BLaER1 treated with 17β-estradiol and CSF1 and Interleukin-3, amounts not matched to agents 10 nM and 100 nM (cell line): Measurements from ENCODE around the gene NTN4.
"Not testable (repeated sequence)": the region's sequence is repeated elsewhere in the genome, so short reads cannot be mapped to it uniquely, and the experiment has no call there.

ENCODE experiments used
- H3K27ac ChIP-seq, 11 experiments: shearing (Covaris generic); formaldehyde crosslinking; 2 replicates each; pipeline ENCODE4 v1.8.1; 2022
- H3K27me3 ChIP-seq, 11 experiments: shearing (Covaris generic); formaldehyde crosslinking; 2 replicates each; pipeline ENCODE4 v1.8.1; 2022
- H3K36me3 ChIP-seq, 11 experiments: shearing (Covaris generic); formaldehyde crosslinking; 2 replicates each; pipeline ENCODE4 v1.8.1; 2022
- H3K4me1 ChIP-seq, 10 experiments: shearing (Covaris generic); formaldehyde crosslinking; 2 replicates each; pipeline ENCODE4 v1.8.1; 2022
- H3K4me2 ChIP-seq, 11 experiments: shearing (Covaris generic); formaldehyde crosslinking; 2 replicates each; pipeline ENCODE4 v1.8.1; 2022
- H3K4me3 ChIP-seq, 10 experiments: shearing (Covaris generic); formaldehyde crosslinking; 2 replicates each; pipeline ENCODE4 v1.8.1; 2022
- H3K9ac ChIP-seq, 11 experiments: shearing (Covaris generic); formaldehyde crosslinking; 2 replicates each; pipeline ENCODE4 v1.8.1; 2022
- H3K9me3 ChIP-seq, 11 experiments: shearing (Covaris generic); formaldehyde crosslinking; replicated peaks in 1 of 11; 2 replicates each; pipeline ENCODE4 v1.8.1; 2022
- H4K20me1 ChIP-seq, 11 experiments: shearing (Covaris generic); formaldehyde crosslinking; 2 replicates each; pipeline ENCODE4 v1.8.1; 2022
- Cebpa-rat ChIP-seq, 11 experiments: shearing (Covaris generic); IDR thresholded peaks; 2 replicates each; pipeline ENCODE4 v1.8.1; 2022

Gene NTN4

DNA sequence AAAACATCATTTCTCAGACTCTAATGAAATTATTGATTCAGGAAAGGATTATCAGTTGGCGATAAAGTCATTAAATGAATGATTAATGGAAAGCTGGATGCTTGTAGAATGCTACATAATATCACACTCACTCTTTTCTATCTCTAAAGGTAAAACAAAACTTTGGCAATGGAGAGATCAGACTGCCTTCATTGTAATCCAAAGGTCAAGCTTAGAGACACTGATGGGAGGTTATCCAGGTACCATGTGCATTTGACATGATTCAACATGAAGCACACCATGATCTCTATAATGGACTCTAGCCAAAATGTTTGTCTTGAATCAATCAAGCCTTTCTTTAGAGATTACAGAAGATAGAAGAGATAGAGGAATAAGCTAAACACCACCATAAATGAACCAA is 129.2 kb downstream of the NTN4 start:
- Histone ChIP-seq H3K9me3 (no peaks in the 10 kb centered on the region), H4K20me1 (no peaks in the 10 kb centered on the region), H3K36me3 (no peaks in the 10 kb centered on the region), H3K4me3 (no peak overlapping the region), H3K27ac (no peak overlapping the region), H3K9ac (no peak overlapping the region), H3K27me3 (no peaks in the 10 kb centered on the region), H3K4me2 (no peak overlapping the region), H3K4me1 (no peaks in the 10 kb centered on the region)
- TF ChIP-seq Cebpa-rat (IDR thresholded peaks at IDR 0.05), result no peak

DNA sequence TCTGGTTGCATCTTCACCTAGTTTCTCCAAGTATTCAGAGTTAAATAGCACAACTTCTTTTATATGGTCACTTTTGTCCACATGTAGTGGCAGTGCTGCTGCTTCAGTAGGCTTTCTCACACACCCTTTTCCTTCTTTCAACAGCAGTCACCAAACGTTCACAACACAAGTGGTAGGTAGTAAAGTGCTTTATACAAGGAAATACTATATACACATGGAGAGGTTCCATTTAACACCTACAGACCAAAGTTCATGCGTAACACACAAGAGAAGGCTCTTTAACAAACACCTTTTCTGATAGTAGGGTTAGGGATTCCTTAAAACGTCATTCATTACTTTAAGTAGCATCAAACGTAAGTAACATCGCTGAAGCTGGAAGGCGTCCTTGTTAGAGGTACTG is 132.2 kb downstream of the NTN4 start:
- no peak overlapping the region for H3K9ac ChIP-seq
- no peaks in the 10 kb centered on the region for H3K36me3 ChIP-seq
- no peak overlapping the region for H3K27ac ChIP-seq
- no peaks in the 10 kb centered on the region for H3K4me1 ChIP-seq
- TF ChIP-seq Cebpa-rat (IDR thresholded peaks at IDR 0.05), result no peak
- H3K9me3 ChIP-seq, result no peaks in the 10 kb centered on the region
- no peak overlapping the region for H3K4me2 ChIP-seq
- no peak overlapping the region for H3K4me3 ChIP-seq
- H4K20me1 ChIP-seq, result no peaks in the 10 kb centered on the region
- H3K27me3 ChIP-seq, result no peaks in the 10 kb centered on the region

DNA sequence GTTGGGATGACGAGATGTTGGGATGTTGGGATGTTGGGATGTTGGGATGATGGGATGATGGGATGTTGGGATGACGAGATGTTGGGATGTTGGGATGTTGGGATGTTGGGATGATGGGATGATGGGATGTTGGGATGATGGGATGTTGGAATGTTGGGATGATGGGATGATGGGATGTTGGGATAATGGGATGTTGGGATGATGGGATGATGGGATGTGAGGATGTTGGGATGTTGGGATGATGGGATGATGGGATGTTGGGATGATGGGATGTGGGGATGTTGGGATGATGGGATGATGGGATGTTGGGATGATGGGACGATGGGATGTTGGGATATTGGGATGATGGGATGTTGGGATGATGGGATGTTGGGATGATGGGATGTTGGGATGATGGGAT is 135.9 kb downstream of the NTN4 start:
- H3K36me3 ChIP-seq, H3K4me3 ChIP-seq, H3K4me1 ChIP-seq, H3K27me3 ChIP-seq, H3K4me2 ChIP-seq, H3K9me3 ChIP-seq, H4K20me1 ChIP-seq, H3K27ac ChIP-seq, H3K9ac ChIP-seq: not testable (repeated sequence)

DNA sequence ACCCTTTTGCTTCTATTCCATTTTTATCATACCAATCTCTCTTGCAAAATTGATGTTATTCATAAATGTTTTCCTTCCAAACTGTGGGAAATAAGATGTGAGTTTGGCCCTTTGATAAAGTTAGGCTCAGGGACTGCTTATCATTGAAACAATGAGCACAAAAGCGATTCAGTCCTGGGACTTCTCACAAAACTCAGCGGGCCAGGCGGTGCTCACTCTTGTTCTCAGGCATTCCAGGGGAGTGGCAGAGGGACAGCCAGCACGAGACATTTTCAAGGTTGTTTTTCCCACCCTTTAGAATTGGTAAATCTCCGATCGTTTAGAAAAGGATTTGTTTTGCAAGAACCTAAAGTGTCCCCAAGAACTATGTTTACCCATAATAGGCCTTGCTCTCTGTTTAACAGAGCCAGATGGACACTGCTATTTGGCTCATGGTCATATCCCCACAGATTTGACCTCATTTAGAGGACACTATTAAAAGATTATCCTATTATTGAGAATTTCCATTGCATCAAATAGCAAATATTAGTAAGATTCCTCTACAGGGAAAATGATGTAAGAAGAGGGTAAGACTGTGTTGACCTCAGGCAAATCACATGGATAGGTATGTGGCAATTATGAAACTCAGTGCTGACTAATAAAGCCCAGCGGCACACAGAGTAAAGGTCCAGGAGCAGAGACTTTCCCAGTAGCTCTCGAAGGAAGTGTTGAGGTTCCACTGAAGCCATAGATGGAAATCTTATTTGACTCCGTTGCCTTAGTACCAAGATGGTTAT is 136.6 kb downstream of the NTN4 start:
- H3K36me3 ChIP-seq, result no peaks in the 10 kb centered on the region
- H4K20me1 ChIP-seq, result no peaks in the 10 kb centered on the region
- no peak for TF ChIP-seq Cebpa-rat (IDR thresholded peaks at IDR 0.05)
- no peak overlapping the region for H3K4me3 ChIP-seq
- no peak overlapping the region for H3K4me2 ChIP-seq
- no peak overlapping the region for H3K27ac ChIP-seq
- peaks cover 0 to 5% (median 0%) of the 10 kb centered on the region in 10 experiments; a peak in 1 of 20 replicates for H3K4me1 ChIP-seq
- no peak overlapping the region for H3K9ac ChIP-seq
- no peaks in the 10 kb centered on the region for H3K27me3 ChIP-seq
- H3K9me3 ChIP-seq, result no peaks in the 10 kb centered on the region

DNA sequence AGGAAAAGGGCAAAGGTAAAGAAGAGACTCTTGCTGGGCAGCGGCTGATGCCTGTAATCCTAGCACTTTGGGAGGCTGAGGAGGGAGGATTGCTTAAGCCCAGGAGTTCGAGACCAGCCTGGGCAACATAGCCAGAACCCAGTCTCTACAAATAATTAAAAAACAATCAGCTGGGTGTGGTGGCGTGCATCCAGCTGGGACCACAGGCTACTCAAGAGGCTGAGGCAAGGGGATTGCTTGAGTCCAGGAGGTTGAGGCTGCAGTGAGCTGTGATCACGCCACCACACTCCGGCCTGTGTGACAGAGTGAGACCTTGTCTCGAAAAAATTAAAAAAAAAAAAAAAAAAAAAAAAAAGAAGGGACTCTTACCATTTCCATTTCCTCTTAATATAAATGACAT is 138.9 kb downstream of the NTN4 start:
- Histone ChIP-seq H3K36me3 (no peaks in the 10 kb centered on the region), H3K27me3 (no peaks in the 10 kb centered on the region), H3K4me3 (no peak overlapping the region), H3K4me1 (peaks cover 0 to 5% (median 0%) of the 10 kb centered on the region in 10 experiments; a peak in 1 of 20 replicates), H4K20me1 (no peaks in the 10 kb centered on the region), H3K27ac (no peak overlapping the region), H3K4me2 (no peak overlapping the region; a peak in 2 of 22 replicates), H3K9ac (no peak overlapping the region), H3K9me3 (no peaks in the 10 kb centered on the region)
- no peak for TF ChIP-seq Cebpa-rat (IDR thresholded peaks at IDR 0.05)

DNA sequence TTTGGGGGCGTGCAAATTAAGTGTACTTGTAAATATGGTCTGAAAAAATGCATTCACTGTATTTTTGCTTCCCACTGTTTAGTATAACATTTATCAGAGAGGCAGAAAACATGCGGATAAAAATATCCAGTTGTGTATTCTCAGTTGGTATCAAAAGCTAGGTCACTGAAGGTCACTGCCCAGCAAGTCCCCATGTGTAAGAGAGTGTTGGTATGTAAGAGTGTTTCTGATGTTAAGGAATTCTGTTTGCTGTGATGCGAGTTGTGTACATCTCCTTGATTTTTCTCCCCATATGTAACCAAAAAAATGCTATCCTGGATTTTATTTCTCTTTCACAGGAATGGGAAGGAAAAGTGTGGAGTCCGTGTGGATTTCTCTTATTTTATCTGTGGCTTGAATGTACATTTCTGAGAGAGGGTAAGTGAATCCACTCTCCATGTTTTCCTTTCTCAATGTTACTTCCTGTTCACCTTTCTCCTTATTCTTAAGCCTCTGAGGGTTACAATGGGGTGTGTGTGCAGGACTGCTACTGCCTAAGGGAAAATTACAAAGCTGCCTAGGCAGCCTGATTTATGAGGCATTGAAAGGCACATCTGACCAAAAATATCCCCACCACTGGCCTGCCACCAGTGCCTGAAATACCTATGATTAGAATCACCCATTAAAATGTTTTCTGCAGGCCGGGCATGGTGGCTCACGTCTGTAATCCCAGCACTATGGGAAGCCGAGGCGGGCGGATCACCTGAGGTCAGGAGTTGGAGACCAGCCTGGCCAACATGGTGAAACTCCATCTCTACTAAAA is 141.4 kb downstream of the NTN4 start:
- no peaks in the 10 kb centered on the region for H3K9me3 ChIP-seq
- H3K4me1 ChIP-seq, result peaks cover 0 to 5% (median 0%) of the 10 kb centered on the region in 10 experiments; a peak in 1 of 20 replicates
- H3K4me3 ChIP-seq, result no peak overlapping the region
- H3K36me3 ChIP-seq, result no peaks in the 10 kb centered on the region
- no peak overlapping the region for H3K27ac ChIP-seq
- no peak overlapping the region for H3K9ac ChIP-seq
- no peaks in the 10 kb centered on the region for H3K27me3 ChIP-seq
- TF ChIP-seq Cebpa-rat (IDR thresholded peaks at IDR 0.05), result no peak
- no peaks in the 10 kb centered on the region for H4K20me1 ChIP-seq
- H3K4me2 ChIP-seq, result no peak overlapping the region

DNA sequence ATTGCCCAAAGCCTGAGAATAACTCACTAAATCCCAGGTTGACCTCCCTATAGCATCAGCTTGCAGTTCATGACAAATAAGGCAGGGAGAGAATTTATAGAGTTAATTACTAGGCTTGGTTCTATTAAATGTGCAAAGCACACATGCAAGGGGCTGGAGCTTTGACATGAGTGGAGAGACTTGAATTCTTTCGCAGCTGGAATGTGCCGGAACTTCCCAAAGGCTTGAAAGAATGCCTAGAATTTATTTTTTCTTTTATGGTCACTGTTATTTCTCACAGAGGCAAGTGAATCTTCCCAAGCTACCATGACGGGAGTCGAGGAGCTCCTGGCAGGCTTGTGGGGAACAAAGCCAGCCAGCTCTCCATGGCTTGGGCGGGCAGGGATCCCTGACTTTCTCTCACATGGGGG is 143.8 kb downstream of the NTN4 start:
- H4K20me1 ChIP-seq, result no peaks in the 10 kb centered on the region
- H3K36me3 ChIP-seq, result no peaks in the 10 kb centered on the region
- no peak overlapping the region for H3K9ac ChIP-seq
- TF ChIP-seq Cebpa-rat (IDR thresholded peaks at IDR 0.05), result no peak
- peaks cover 0 to 4% (median 0%) of the 10 kb centered on the region in 10 experiments; a peak in 1 of 20 replicates for H3K4me1 ChIP-seq
- no peak overlapping the region for H3K4me3 ChIP-seq
- H3K27me3 ChIP-seq, result no peaks in the 10 kb centered on the region
- H3K9me3 ChIP-seq, result no peaks in the 10 kb centered on the region
- no peak overlapping the region for H3K4me2 ChIP-seq
- H3K27ac ChIP-seq, result no peak overlapping the region

DNA sequence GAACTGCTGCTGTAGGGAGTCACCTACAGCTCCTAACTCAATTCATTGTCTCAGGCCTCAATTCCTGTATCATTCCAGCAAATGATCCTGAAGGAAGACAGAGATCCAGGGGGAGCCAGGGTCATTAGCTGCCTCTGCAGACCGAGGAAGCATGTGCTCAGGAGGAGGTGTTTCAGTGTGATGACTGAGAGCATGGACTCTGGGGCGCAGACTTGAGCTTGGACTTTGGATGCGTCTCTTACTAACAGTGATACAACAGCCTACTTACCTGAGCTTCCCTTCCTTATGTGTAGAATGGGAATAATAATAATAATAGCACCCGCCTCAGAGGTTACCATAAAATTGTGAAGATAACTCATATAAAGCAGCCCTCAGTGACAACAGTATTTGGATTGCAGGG is 147.3 kb downstream of the NTN4 start:
- H3K9ac ChIP-seq, result no peak overlapping the region
- no peaks in the 10 kb centered on the region for H3K9me3 ChIP-seq
- TF ChIP-seq Cebpa-rat (IDR thresholded peaks at IDR 0.05), result no peak
- H3K27me3 ChIP-seq, result no peaks in the 10 kb centered on the region
- no peak overlapping the region for H3K4me3 ChIP-seq
- H4K20me1 ChIP-seq, result no peaks in the 10 kb centered on the region
- H3K4me1 ChIP-seq, result 0 out of 20 replicates have a peak, but pooled peaks cover 0 to 4% (median 0%) of the 10 kb centered on the region in 10 experiments
- H3K27ac ChIP-seq, result no peak overlapping the region
- no peaks in the 10 kb centered on the region for H3K36me3 ChIP-seq
- no peak overlapping the region for H3K4me2 ChIP-seq

DNA sequence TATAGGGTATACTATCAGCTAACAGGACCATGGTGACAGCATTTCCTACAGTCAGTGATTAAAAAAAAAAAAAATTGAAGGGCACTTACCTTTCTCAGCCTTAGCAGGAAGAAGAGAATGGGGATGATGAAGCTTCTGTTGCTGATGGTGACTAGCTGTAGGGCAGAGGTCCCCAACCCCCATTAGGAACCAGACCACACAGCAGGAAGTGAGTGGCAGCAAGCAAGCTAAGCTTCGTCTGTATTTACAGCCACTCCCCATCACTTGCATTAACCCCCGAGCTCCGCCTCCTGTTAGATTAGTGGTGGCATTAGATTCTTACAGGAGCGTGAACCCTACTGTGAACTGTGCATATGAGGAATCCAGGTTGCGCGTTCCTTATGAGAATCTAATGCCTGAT is 148.0 kb downstream of the NTN4 start:
- Histone ChIP-seq H3K27ac (no peak overlapping the region), H4K20me1 (no peaks in the 10 kb centered on the region), H3K9me3 (0 out of 22 replicates have a peak, but pooled peaks cover 0 to under 1% (median 0%) of the 10 kb centered on the region in 11 experiments), H3K4me2 (no peak overlapping the region), H3K4me3 (no peak overlapping the region), H3K36me3 (no peaks in the 10 kb centered on the region), H3K9ac (no peak overlapping the region), H3K4me1 (0 out of 20 replicates have a peak, but pooled peaks cover 0 to 4% (median 0%) of the 10 kb centered on the region in 10 experiments), H3K27me3 (no peaks in the 10 kb centered on the region)
- TF ChIP-seq Cebpa-rat (IDR thresholded peaks at IDR 0.05), result no peak
